Retina (tissue), 1 donor: ENCODE measurements around the gene FAIM2.

Source experiments
- DNase-seq: peaks from one replicate; pipeline ENCODE4 v3.0.0-alpha.2; 2016

Gene FAIM2

DNA sequence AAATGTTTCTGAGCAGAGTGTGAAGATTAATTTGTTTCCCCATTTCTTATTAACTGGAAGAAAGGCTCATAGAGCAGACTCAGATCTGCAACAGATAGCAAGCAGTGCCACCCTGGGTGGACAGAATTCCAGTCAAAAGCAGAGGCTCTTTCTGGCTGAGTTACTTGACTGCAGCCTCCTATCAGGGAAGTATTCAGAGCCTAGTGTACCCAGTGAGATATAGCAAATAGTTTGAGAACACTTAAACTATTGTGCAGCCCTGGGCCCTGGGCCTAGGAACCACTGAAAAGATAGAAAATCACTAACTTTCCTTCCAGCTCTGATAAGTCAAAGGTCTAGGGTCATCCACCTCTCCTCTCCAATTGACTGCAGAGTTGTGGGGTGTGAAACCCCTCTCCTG lies 35.6 kb upstream of the FAIM2 start:
- DNase-seq, result no peak

DNA sequence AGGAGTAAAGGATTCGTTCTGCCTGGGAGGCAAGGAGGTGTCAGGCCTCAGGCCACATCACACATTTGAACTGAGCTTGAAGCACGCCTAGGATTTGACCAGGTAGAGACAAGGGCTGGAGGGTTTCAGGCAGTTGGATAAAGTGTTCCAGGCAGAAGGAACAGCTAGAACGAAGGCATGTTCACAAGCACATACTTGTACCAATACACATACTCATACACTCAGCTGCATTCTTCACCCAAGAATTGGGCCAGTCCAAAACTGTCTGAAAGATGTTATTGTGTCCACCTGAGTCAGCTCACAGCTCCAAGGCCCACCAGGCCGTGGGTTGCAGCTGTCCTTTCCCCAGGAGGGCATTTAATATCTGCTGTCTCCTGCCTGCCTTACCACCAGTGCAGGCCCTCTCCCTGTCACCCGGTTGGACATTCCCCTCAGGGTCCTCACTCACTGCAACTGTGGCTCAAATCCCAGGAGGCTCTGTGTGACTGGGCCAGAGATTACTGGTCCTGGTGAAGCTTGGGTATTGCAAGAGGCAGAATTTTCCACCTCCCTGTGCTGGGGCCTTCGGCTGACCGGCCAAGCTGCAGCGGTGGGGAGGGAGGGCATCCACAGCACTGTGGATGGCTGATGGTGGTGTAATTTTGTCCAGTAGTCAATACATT lies 34.1 kb upstream of the FAIM2 start:
- DNase-seq, result no peak

DNA sequence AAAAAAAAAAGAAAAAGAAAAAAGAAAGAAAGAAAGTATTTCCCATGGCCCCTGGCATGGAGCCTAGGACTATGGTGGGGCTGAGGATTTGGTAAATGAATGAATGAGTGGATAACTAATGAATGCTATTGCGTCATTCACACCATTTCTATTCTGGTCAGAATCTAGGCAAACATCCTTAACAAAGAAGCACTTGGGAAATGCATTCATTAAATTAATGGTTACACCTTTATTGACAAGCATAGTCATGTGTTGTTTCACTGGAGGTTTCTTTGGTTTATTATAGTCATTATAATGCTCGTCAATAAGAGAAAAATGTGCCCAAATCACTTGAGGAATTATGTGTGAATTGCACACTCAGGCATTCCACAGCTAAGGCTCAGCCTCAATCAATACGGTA lies 33.2 kb upstream of the FAIM2 start:
- no peak for DNase-seq

DNA sequence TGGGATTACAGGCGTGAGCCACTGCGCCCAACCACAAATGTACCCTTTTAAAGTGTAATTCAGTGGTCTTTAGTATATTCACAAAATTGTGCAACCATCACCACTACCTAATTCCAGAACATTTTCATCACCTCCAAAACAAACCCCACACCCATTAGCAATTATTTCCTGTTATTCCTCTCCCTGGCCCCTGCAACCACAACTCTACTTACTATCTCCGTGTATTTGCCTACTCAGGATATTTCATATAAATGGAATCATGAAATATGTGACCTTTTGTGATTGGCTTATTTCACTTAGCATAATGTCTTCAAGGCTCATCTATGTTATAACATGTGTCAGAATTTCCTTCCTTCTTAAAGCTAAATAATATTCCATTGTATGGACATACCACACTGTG lies 30.8 kb upstream of the FAIM2 start:
- DNase-seq, result no peak

DNA sequence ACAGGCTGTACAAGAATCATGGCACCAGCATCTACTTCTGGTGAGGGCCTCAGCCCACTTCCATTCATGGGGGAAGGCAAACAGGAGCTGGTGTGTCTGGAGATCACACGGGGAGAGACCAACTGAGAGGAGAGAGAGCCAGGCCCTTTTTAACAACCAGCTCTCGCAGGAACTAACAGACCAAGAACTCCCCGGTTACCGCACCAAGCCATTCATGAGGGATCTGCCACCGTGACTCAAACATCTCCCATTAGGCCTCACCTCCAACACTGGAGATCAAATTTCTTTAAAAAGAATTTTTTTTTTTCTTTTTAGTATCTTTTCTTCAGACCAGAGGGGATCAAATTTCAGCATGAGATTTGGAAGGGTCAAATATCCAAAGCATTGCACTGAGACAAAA lies 30.1 kb upstream of the FAIM2 start:
- DNase-seq, result no peak

DNA sequence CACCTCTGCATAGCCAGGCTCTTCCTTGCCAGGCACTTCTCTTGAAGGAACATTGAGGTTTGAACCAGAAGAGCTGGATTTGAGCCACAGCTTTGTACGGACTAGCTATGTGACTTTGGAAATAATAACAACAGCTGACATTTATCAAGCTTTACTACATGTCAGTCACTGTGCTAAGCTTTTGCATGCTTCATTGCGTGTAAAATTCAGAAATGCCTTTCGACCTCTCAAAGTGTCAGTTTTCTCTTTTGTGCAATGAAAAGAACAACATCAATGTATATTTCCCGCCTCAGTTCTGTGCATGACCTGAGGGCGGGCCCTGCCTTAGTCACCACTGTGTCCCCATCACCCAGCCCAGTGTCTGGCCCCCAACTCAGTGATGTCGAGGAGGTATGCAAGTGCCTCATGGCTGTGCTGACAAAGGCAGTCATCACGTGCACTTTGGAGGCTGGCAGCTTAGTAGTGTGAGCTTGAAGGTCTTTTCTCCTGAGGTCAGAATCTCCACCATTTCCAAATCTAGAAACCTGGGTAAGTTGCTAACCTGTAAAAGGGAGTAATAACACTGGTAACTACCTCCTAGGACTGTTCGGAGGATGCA lies 28.9 kb upstream of the FAIM2 start:
- no peak for DNase-seq

DNA sequence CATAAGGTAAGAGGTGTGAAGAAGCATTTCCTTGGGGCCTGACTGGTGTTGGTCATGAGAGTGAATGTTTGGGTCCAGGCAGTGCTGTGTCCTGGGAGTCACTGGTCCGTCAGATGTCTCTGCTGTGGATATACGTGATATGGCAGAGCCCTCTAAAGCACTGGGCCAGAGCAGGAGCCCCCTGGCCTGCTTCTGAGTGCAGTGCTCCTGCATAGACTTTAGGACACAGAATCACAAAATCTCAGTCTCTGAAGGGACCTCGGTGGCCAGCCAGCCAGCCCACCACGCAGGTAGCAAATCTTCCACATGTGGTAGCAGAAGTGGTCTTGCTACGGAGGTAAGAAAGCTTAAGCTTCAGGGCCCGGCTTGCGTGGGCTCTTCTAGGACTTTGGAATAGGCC lies 28.3 kb upstream of the FAIM2 start:
- no peak for DNase-seq

DNA sequence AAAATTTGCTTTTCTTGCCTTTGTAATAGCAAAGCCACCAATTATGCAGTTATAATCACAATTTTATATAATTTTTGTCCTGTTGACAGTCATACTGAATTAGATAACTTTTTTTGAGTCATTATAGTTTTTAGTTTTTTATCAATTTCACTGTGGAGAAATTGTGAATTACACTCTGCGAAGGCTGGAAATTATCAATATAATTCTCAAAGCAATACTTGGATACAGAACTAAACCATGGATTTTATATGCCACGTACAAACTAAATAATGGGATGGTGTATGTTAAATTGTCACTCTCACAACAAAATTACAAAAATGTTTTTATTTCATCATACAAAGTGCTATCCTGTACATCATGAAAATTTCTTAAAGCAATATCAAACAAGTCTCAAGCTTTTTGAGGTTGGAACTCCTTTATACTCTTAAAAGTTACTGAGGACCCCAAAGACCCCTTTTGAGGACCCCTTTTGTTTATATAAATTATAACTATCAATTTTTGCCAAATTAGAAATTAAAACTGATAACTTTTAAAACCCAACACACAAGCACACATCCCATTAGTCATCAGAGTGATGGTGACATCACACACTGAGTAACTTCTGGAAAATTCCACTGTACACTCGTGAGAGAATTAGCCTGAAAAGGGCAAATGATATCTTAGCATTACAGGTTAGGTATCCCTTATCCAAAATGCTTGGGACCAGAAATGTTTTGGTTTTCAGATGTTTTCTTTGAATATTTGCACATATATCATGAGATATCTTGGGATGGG lies 27.0 kb upstream of the FAIM2 start:
- DNase-seq, result no peak

DNA sequence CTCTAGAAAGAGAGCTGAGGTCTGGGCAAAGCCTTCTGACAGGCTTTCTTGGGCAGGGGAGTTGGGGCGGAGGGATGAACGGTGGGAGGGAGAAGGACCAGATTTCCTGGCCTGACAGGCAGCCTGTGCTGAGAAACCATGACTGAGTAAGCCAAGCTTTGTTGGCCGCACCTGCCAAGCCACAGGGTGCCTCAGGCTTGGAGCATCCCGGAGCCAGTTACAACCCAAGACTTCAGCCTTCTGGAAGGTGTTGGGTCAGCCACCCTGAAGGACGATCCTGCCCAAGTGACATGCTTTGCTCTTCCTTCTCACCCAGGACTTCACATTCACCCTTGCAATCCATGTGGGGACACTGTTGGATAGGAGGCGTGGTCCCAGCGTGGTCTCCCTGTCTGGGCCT lies 25.9 kb upstream of the FAIM2 start:
- DNase-seq, result no peak

DNA sequence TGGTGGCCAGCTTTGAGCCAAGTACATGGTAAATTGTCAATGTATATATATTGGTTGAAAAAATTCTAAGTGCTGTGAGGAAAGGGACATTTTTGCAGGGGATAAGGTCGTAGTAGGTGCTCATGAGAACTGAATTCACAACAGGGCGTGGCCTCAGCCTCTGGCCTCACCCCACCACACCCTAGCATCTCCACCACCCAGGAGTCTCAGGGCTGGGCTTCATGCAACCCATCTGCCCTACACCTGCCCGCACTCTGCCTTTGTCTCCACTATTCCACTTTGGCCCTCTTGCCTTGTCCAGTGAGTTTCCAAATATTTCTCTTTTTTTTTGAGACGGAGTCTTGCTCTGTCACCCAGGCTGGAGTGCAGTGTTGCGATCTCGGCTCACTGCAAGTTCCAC lies 24.8 kb upstream of the FAIM2 start:
- no peak for DNase-seq

DNA sequence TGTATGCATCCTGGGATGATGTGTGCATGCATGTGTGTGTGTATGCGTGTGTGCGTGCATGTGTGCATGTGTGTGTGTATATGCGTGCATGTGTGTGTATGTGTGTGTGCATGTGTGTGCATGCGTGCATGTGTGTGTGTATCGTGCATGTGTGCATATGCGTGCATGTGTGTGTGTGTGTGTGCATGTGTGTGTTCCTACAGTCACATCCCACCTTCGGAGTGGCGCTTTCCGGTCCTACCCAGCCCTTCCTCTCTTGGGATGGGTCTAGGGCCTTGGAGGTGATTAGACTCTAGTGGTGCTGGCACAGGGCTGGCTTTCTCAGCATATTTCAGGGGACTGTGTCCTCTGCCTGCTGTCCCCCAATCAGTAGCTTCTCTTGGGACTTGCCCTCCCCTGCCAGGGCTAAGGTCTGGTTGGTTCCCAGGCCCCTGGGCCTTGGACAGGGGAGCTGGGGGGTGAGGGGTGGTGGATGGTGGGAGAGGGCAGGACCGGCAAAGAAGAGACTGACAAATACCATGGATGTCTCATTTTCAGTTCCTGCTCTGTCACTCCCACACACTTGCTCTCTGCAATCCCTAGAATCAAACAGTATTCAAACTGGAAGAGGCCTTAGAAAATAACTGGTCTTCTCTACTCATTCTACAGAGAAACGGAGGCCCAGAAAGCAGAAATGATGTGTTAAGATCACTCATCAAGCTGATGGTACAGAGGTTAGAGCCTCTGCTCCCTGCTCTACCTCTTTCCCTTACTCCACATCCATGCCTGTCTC lies 21.9 kb upstream of the FAIM2 start:
- no peak for DNase-seq

DNA sequence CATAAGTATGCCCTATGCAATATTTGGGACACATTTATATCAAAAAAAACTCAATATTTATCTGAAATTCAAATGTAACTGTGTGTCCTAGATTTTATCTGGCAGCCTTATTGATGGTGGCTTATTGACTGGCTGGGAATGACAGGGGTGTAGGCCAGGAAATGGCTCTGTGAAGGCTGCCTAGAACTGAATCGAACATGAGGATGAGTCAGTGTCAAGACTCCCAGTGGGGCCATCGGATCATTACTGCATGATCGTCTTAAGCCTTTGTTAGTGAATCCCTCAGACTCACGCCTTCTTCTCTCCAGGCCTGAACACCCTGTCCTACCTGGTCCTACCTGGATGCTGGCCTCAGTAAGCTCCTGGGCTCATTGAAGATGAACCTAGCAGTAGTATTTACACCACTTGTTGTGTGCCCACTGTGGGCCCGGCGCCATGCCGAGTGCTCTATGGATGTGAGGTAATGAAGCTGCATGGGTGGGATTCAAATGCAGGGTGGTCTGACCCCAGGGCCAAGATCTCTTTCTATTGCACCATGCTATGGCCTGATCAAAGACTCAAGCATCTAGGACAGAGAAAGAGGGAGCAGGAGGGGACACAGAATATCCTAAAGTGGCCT lies 21.0 kb upstream of the FAIM2 start:
- DNase-seq, result no peak

DNA sequence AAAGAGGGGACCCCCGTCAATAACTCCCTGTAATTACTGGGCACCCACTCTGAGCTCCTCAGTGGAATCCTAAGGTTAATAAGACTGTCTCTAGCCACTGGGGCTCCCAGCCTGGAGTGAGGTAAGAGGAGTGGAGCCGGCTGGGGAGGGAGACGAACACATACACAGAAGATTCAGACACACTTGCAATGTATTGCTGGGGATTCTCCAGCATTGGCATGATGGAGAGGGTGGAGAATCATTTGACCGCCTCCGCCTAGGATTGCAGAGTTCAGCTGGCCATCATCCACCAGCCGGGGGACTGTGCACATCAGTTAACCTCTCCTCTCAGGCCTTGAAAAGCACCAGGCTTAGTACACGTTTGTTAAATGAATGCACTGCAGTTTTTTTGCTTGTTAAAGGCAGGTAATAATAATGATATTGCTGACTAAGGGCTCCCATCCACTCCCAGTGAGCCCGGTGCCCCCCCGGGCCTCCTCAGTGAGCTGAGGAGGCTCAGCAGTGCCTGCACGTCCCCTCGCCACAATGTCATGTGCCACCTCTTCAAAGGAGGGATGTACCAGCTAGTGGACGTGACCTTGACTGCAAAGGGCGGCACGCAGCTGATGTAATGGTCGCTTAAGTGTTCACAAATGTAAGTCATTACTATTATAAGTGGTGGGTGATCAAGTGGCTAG lies 20.3 kb upstream of the FAIM2 start:
- DNase-seq, result no peak

DNA sequence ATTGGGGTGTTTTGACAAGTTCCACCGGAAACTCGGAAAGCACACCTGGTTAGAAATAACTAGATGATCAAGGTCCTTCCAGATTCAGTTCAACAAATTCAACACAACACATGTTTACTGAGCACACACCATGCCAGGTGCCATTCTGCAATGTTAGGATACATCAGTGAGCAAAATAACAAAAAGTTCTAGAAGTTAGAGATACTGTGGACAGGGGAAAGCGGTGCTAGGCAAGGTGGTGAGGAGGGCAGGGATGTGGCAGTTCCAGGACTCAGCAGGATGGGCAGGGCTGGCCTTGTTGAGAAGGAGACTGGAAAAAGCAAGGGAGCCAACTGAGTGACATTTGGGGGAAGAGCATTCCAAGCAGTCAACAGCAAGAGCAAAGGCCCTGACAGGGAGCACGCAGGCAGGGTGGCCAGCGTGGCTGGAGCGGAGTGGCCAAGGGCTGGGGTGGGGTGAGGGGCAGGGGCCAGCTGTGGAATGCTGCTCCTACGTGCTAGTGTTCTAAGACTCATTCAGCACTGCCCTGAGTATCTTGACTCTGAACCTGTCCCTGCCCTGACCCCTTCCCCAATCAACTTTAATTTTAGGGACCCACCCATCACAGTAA lies 19.4 kb upstream of the FAIM2 start:
- no peak for DNase-seq

DNA sequence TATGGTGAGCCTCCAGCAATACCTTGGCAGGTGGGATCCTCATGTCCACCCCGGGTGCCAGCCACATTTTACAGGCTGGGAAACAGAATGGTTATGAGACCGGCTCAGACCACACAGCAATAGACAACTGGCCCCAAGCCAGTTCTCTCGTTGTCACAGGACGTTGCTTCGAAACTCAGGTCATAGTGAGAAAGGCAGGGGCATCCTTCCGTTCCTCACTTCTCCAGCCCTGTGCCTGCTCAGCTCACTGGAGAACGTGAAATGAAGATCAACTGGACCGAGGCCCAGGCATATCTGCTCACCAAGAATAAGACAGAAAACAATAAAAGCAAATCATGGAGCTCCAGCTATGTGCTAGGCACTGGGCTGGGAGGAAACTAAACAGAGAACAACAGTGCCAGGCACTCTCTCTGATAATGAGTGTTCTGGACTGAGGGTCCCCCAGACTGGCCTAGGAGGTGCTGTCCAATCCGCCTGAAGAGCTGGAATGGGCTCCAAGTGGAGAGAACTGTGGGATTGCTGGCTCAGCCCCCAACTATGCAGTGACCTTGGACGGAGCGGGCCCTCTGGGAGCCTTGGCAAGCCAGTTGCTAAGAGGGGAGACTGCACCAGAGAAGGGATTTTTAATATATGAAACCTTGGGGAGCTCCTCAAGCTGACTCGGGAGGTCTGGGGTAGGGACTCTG lies 18.8 kb upstream of the FAIM2 start:
- DNase-seq, result no peak

DNA sequence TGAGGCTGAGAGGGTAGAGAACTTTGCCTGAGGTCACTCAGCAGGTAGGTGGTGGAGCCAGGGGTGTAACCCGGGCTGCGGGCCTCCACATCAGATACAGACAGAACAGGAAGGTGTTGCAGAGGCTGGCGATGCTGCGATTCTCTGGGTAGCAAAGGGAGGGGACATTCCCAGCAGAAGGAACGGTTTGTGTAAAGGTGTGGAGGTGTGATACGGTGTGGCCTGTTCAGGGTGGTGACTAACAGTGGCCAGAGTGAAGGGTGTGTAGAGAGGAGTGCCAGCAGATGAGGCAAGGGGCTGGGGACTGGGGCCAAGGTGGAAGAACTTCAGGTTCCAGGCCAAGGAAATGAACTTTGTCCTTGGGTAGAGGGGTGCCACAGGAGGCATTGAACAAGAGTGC lies 18.2 kb upstream of the FAIM2 start:
- DNase-seq, result no peak

DNA sequence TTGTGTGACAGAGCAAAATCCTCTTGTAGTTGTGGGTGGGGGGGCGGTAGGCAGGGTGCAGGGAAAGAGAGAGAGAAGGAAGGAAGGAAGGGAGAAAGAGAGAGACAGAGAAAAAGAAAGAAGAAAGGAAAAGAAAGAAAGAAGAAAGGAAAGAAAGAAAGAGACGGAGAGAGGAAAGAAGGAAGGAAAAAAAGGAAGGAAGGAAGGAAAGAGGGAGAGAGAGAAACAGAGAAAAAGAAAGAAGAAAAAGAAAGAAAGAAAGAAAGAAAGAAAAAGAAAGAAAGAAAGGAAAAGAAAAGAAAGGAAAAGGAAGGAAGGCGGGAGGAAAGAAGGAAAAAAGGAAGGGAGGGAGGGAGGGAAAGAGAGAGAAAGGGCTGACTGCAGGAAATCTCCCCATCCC lies 17.6 kb upstream of the FAIM2 start:
- no peak for DNase-seq

DNA sequence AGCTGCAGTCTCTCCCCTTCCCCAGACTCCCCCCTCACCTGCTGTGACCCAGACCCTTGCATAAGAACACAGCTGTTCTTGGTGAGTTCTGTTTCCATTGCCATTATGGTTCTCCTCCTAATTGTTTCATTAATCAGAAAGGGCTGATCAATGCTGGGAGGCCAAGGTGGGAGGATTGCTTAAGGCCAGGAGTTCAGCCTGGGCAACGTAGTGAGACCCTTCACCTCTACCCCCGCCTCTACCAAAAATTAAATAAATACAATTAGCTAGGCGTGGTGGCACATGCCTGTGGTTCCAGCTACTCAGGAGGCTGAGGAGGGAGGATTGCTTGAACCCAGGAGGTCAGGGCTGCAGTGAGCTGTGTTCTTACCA lies 17.2 kb upstream of the FAIM2 start:
- no peak for DNase-seq

DNA sequence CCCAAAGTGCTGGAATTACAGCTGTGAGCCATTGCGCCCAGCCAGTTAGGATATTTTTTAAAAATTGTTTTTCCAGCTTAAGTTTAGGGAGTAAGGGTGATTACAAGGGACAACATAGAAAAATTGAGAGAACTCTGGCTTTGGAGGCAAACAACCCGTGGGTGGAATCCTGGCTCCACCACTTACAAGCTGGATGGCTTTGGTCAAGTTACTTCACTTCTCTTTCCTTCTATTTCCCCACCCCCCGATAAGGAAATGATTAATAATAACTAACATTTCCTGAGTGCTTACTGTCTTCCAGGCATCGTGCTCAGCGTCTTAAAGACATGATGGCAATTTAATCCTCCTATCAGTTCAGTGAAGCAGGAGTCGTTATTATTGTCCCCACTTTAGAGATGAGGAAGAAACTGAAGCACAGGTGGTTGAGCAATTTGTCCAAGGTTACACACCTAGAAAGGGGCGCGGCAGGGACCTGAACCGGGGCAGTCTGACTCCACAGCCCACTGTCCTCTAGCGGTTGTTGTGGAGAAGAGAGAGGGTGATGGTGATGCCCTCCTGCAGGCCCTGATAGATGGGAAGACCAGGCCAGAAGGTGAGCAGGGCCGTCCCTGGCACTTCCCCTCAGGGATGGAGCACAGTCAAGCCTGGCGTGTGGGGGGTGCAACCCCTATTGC lies 16.7 kb upstream of the FAIM2 start:
- DNase-seq, result no peak

DNA sequence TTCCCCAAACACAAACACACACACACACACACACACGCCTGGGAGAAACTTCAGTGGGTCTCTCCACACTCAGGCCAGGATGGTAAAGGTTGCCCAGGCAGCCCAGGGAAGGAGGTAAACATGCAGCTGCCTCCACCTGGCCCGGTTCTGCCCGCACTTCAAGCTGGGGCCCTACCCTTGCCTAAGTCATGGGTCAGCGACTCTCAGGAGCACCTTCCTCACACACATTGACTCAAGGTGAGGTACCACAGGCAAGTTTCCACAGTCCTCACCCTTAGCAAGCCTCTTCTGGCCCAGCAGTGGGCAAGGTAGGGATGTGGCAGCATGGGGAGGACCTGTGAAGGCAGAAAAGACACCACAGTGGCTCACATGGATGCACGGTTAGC lies 14.1 kb upstream of the FAIM2 start:
- DNase-seq, result no peak

DNA sequence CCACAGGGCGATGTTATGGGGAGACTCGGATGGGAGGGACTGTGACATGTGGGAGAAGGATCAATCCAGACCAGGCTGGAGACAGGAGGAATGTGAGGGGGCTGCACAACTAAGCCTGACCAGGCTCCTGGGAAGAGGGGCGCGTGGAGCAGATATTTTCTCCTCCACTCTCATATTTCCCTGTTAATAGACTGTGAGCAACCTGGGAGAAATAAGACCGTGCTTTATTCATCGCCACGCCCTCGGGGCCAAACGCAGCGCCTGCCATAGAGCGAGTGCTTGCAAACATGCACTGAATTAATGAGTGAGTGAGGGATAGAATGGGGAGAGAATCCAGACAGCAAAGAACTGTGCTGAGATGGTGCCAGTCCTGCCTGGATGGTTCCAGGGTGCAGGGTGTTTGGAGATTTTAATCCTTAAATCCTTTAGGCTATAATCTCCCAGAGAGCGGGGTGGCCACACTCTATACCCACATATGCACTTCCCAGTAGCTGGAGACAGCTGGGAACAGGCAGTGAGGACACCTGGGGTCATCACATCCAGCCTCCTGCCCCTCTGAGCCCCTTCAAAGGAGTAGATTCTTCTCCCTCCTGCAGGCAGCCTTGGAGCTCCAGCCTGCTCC lies 13.6 kb upstream of the FAIM2 start:
- no peak for DNase-seq
